SK-N-SH (cell line): Measurements from ENCODE around the gene BCL2L13. TPM values are rescaled to one million over a fixed set of nuclear protein-coding genes. Genes with fewer than 3 reads are reported as not detected.

ENCODE experiments used
- CTCF ChIA-PET: fragments of 300-600, 350-600 bp; formaldehyde crosslinking; extraction: SDS; loops from one replicate; lab custom pipeline; 2021; lab: Yijun Ruan, JAX
- POLR2A ChIA-PET: fragments of 350-600 bp; sonication (Branson Sonifier 250); formaldehyde crosslinking; extraction: SDS; loops from one replicate; lab custom pipeline; 2020; ENCODE audit warnings: antibody characterized with exemption, inconsistent platforms; lab: Yijun Ruan, JAX
- DNase-seq: peaks from one replicate; pipeline ENCODE4 v3.0.0; 2012
- H2AFZ ChIP-seq: fragments of 200-600 bp; sonication (generic); 2 replicates; pipeline ENCODE4 v1.8.1; 2016; ENCODE audit warnings: antibody characterized with exemption, mild to moderate bottlenecking, low read depth
- H3F3A ChIP-seq: fragments of 200-600 bp; sonication (generic); replicated peaks from 2 replicates; pipeline ENCODE3; 2016; ENCODE audit warnings: antibody characterized with exemption, mild to moderate bottlenecking; ENCODE audit not compliant: insufficient read depth
- H3K27ac ChIP-seq, 2 experiments: fragments of 200-500 bp in 1 of 2; fragments of 200-600 bp in 1 of 2; sonication (Bioruptor generic) in 1 of 2; sonication (generic), shearing (Covaris generic) in 1 of 2; 2 replicates each; pipeline versions ENCODE4 v1.5.1 to v1.6.1; 2014 to 2016; ENCODE audit warnings: low read depth in 2 of 2, inconsistent platforms in 1 of 2, low read length in 1 of 2, mild to moderate bottlenecking in 1 of 2, mixed read lengths in 1 of 2
- H3K27me3 ChIP-seq: fragments of 200-600 bp; sonication (generic), shearing (Covaris generic); 2 replicates; pipeline ENCODE4 v1.6.1; 2016; ENCODE audit warnings: mixed run types; ENCODE audit not compliant: insufficient read depth
- H3K36me3 ChIP-seq, 2 experiments: fragments of 200-500 bp in 1 of 2; fragments of 200-600 bp in 1 of 2; sonication (Bioruptor generic) in 1 of 2; sonication (generic) in 1 of 2; replicated peaks in 1 of 2; 2 replicates each; pipeline versions ENCODE3 to v1.5.1; 2014 to 2016; ENCODE audit warnings: low read length in 1 of 2, mild to moderate bottlenecking in 1 of 2; ENCODE audit not compliant: insufficient read depth in 2 of 2, control insufficient read depth in 1 of 2
- H3K4me1 ChIP-seq, 2 experiments: fragments of 200-500 bp in 1 of 2; fragments of 200-600 bp in 1 of 2; sonication (Bioruptor generic) in 1 of 2; sonication (generic), shearing (Covaris generic) in 1 of 2; 2 replicates each; pipeline versions ENCODE4 v1.5.1 to v1.6.1; 2014 to 2016; ENCODE audit warnings: low read depth in 1 of 2, low read length in 1 of 2, mixed run types in 1 of 2; ENCODE audit not compliant: insufficient read depth in 2 of 2, control insufficient read depth in 1 of 2
- H3K4me2 ChIP-seq: fragments of 200-600 bp; sonication (generic), shearing (Covaris generic); 2 replicates; pipeline ENCODE4 v1.6.1; 2017; ENCODE audit warnings: mixed run types
- H3K4me3 ChIP-seq, 2 experiments: fragments of 200-500 bp in 1 of 2; fragments of 200-600 bp in 1 of 2; sonication (Bioruptor generic) in 1 of 2; sonication (generic), shearing (Covaris generic) in 1 of 2; 2 replicates each; pipeline versions ENCODE4 v1.5.1 to v1.8.1; 2014 to 2016; ENCODE audit warnings: low read depth in 2 of 2, inconsistent platforms in 1 of 2, low read length in 1 of 2, mild to moderate bottlenecking in 1 of 2, mixed read lengths in 1 of 2, moderate library complexity in 1 of 2
- H3K79me2 ChIP-seq: fragments of 200-600 bp; sonication (generic); 2 replicates; pipeline ENCODE4 v1.8.1; 2017; ENCODE audit warnings: mild to moderate bottlenecking; ENCODE audit not compliant: insufficient read depth
- H3K9ac ChIP-seq: fragments of 200-600 bp; sonication (generic); 2 replicates; pipeline ENCODE4 v1.6.1; 2017; ENCODE audit warnings: mixed run types
- H3K9me2 ChIP-seq: fragments of 200-600 bp; sonication (generic); 2 replicates; pipeline ENCODE4 v1.6.1; 2017; ENCODE audit warnings: mixed run types
- H3K9me3 ChIP-seq: fragments of 200-600 bp; sonication (generic); 2 replicates; pipeline ENCODE4 v1.6.1; 2017; ENCODE audit warnings: mixed run types, mild to moderate bottlenecking, moderate library complexity
- H4K20me1 ChIP-seq: fragments of 200-600 bp; sonication (generic); 2 replicates; pipeline ENCODE4 v1.6.1; 2017; ENCODE audit warnings: mild to moderate bottlenecking, mixed run types; ENCODE audit not compliant: insufficient read depth
- CHD2 ChIP-seq: fragments of 150-350 bp; IDR thresholded peaks from 2 replicates; pipeline ENCODE4 v1.6.1; 2018; ENCODE audit warnings: low read length; ENCODE audit not compliant: partially characterized antibody
- ELF1 ChIP-seq: IDR thresholded peaks from 2 replicates; pipeline ENCODE4 v1.4.0; 2012
- EP300 ChIP-seq, 2 experiments: IDR thresholded peaks; 2 replicates each; pipeline versions ENCODE4 v1.4.0 to v1.6.1; 2012; ENCODE audit warnings: borderline replicate concordance in 1 of 2, low read depth in 1 of 2, low read length in 1 of 2
- EZH2phosphoT487 ChIP-seq: fragments of 200-600 bp; sonication (generic); IDR thresholded peaks from 2 replicates; pipeline ENCODE4 v1.6.1; 2017; ENCODE audit warnings: low read depth, mixed run types, mild to moderate bottlenecking, antibody characterized with exemption, moderate library complexity, borderline replicate concordance
- FOXJ3 ChIP-seq: sonication (generic); formaldehyde crosslinking; IDR thresholded peaks from 2 replicates; pipeline ENCODE4 v1.5.1; 2020; ENCODE audit warnings: mild to moderate bottlenecking, missing genetic modification reagents
- FOXM1 ChIP-seq: IDR thresholded peaks from 2 replicates; pipeline ENCODE4 v1.4.0; 2012; ENCODE audit warnings: low read depth, mild to moderate bottlenecking
- GABPA ChIP-seq: IDR thresholded peaks from 2 replicates; pipeline ENCODE4 v1.4.0; 2012; ENCODE audit warnings: low read depth, mild to moderate bottlenecking
- GATA2 ChIP-seq: sonication (generic); formaldehyde crosslinking; IDR thresholded peaks from 2 replicates; pipeline ENCODE4 v1.5.0; 2020; ENCODE audit warnings: mild to moderate bottlenecking, missing genetic modification reagents
- MAX ChIP-seq: IDR thresholded peaks from 2 replicates; pipeline ENCODE4 v1.4.0; 2012; ENCODE audit warnings: low read depth
- MXI1 ChIP-seq: IDR thresholded peaks from 2 replicates; pipeline ENCODE4 v1.6.1; 2012; ENCODE audit warnings: mild to moderate bottlenecking, low read depth, low read length, improper control_type of control experiment
- NFIC ChIP-seq: IDR thresholded peaks from 2 replicates; pipeline ENCODE4 v1.4.0; 2012; ENCODE audit warnings: borderline replicate concordance
- NRF1 ChIP-seq: IDR thresholded peaks from 2 replicates; pipeline ENCODE4 v1.6.1; 2012; ENCODE audit warnings: low read depth, mild to moderate bottlenecking, low read length
- RAD21 ChIP-seq: IDR thresholded peaks from 2 replicates; pipeline ENCODE4 v1.6.1; 2012; ENCODE audit warnings: mild to moderate bottlenecking, low read length
- RCOR1 ChIP-seq: fragments of 150-350 bp; IDR thresholded peaks from 2 replicates; pipeline ENCODE4 v1.6.1; 2017; ENCODE audit warnings: antibody characterized with exemption, low read length
- RXRA ChIP-seq: IDR thresholded peaks from 2 replicates; pipeline ENCODE4 v1.4.0; 2012; ENCODE audit warnings: low read depth, mild to moderate bottlenecking, borderline replicate concordance
- SMC3 ChIP-seq: IDR thresholded peaks from 2 replicates; pipeline ENCODE4 v1.6.1; 2012; ENCODE audit warnings: low read depth, low read length, improper control_type of control experiment
- YY1 ChIP-seq: IDR thresholded peaks from 2 replicates; pipeline ENCODE4 v1.4.0; 2012; ENCODE audit warnings: low read depth, mild to moderate bottlenecking
- WGBS: methylation state at CpG from one replicate; pipeline ENCODE4 v1.1.6; 2017; ENCODE audit warnings: low lambda C conversion rate; 5-methylcytosine and 5-hydroxymethylcytosine counted together
- polyA plus RNA-seq, 3 experiments: library from polyadenylated mRNA; depleted of rRNA; stranded (reverse); fragments of >200 nt; gene quantifications; 2 replicates each; pipeline ENCODE4 v1.2.3, GENCODE V29; 2012
- TF ChIP-seq, protein P1 (sequence below): IDR thresholded peaks from 2 replicates; pipeline ENCODE4 v1.6.1; 2012; ENCODE audit warnings: mild to moderate bottlenecking, low read depth, low read length, moderate library complexity
- TF ChIP-seq, protein P2 (sequence below): IDR thresholded peaks from 2 replicates; pipeline ENCODE4; 2012
- TF ChIP-seq, protein P3 (sequence below): fragments of 150-350 bp; IDR thresholded peaks from 2 replicates; pipeline ENCODE4 v1.6.1; 2016; ENCODE audit warnings: mild to moderate bottlenecking, low read depth, low read length

BCL2L13 gene
- polyA plus RNA-seq, 1 of the 3 experiments (the other 2 are of a cell fraction) = 37.1 TPM

GRCh38 chr22:17590586-17590985, 48.0 kb upstream of the BCL2L13 start:
- ChIA-PET POLR2A (no interaction called here), CTCF (no interaction called here)
- Histone ChIP-seq H3F3A (no peaks in the 10 kb centered on the region), H3K27ac (no peak overlapping the region), H3K36me3 (peaks cover 26 to 43% of the 10 kb centered on the region in 2 experiments), H3K4me1 (no peaks in the 10 kb centered on the region), H3K27me3 (no peaks in the 10 kb centered on the region), H2AFZ (no peak overlapping the region), H3K4me2 (no peak overlapping the region), H3K79me2 (no peaks in the 10 kb centered on the region), H3K9me3 (no peaks in the 10 kb centered on the region), H3K9me2 (no peaks in the 10 kb centered on the region), H4K20me1 (no peaks in the 10 kb centered on the region), H3K4me3 (no peak overlapping the region), H3K9ac (no peak overlapping the region)
- 98% methylated on average over 5 of the region's 5 CpGs for WGBS
- no peak for DNase-seq
- TF ChIP-seq, protein P1, sequence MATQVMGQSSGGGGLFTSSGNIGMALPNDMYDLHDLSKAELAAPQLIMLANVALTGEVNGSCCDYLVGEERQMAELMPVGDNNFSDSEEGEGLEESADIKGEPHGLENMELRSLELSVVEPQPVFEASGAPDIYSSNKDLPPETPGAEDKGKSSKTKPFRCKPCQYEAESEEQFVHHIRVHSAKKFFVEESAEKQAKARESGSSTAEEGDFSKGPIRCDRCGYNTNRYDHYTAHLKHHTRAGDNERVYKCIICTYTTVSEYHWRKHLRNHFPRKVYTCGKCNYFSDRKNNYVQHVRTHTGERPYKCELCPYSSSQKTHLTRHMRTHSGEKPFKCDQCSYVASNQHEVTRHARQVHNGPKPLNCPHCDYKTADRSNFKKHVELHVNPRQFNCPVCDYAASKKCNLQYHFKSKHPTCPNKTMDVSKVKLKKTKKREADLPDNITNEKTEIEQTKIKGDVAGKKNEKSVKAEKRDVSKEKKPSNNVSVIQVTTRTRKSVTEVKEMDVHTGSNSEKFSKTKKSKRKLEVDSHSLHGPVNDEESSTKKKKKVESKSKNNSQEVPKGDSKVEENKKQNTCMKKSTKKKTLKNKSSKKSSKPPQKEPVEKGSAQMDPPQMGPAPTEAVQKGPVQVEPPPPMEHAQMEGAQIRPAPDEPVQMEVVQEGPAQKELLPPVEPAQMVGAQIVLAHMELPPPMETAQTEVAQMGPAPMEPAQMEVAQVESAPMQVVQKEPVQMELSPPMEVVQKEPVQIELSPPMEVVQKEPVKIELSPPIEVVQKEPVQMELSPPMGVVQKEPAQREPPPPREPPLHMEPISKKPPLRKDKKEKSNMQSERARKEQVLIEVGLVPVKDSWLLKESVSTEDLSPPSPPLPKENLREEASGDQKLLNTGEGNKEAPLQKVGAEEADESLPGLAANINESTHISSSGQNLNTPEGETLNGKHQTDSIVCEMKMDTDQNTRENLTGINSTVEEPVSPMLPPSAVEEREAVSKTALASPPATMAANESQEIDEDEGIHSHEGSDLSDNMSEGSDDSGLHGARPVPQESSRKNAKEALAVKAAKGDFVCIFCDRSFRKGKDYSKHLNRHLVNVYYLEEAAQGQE = no peak
- TF ChIP-seq EP300 (IDR thresholded peaks at IDR 0.05; ENCODE audit: borderline replicate concordance in 1 of 2, low read depth in 1 of 2, low read length in 1 of 2) = no peak
- TF ChIP-seq, protein P2, sequence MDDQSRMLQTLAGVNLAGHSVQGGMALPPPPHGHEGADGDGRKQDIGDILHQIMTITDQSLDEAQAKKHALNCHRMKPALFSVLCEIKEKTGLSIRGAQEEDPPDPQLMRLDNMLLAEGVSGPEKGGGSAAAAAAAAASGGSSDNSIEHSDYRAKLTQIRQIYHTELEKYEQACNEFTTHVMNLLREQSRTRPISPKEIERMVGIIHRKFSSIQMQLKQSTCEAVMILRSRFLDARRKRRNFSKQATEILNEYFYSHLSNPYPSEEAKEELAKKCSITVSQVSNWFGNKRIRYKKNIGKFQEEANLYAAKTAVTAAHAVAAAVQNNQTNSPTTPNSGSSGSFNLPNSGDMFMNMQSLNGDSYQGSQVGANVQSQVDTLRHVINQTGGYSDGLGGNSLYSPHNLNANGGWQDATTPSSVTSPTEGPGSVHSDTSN = no peak
- no peak for TF ChIP-seq GATA2 (CRISPR knock-in tag)
- no peak for TF ChIP-seq FOXJ3 (CRISPR knock-in tag)
- TF ChIP-seq MAX = no peak
- TF ChIP-seq, protein P3, sequence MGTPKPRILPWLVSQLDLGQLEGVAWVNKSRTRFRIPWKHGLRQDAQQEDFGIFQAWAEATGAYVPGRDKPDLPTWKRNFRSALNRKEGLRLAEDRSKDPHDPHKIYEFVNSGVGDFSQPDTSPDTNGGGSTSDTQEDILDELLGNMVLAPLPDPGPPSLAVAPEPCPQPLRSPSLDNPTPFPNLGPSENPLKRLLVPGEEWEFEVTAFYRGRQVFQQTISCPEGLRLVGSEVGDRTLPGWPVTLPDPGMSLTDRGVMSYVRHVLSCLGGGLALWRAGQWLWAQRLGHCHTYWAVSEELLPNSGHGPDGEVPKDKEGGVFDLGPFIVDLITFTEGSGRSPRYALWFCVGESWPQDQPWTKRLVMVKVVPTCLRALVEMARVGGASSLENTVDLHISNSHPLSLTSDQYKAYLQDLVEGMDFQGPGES = no peak
- no peak for TF ChIP-seq NFIC
- no peak for TF ChIP-seq NRF1
- TF ChIP-seq ELF1 = no peak
- no peak for TF ChIP-seq GABPA
- no peak for TF ChIP-seq RCOR1
- no peak for TF ChIP-seq FOXM1
- no peak for TF ChIP-seq EZH2phosphoT487
- TF ChIP-seq YY1 = no peak
- no peak for TF ChIP-seq SMC3
- no peak for TF ChIP-seq RXRA
- TF ChIP-seq RAD21 = no peak
- TF ChIP-seq CHD2 = no peak
- TF ChIP-seq MXI1 = no peak
